ENCODE results near the gene TBC1D5. TPM values are rescaled to one million over a fixed set of nuclear protein-coding genes. Genes with fewer than 3 reads are reported as not detected.
A peak's percentile ranks its signal among the peaks of the same experiment; 100 is the strongest.

TBC1D5 gene
- total and polyA plus RNA-seq, 2 of the 4 experiments (the other 2 are of a cell fraction), result 16.4 to 57.0 TPM

- no TSS peak for BruUV-seq (replicated peaks)
- TF ChIP-seq MAFK (IDR thresholded peaks at IDR 0.05; ENCODE audit: low read depth, low read length) (peak; percentile 86), SMC3 (IDR thresholded peaks at IDR 0.05; ENCODE audit: low read depth, low read length) (no peak), NFE2L2 (IDR thresholded peaks at IDR 0.05; ENCODE audit: low read depth, low read length) (peak; percentile 40; the same call in 1 of the 2 replicates), FOS (IDR thresholded peaks at IDR 0.05; ENCODE audit: low read depth, low read length) (0 out of 2 replicates have a peak, but pooled peaks have one; percentile 42), CEBPB (IDR thresholded peaks at IDR 0.05; ENCODE audit: low read depth, low read length) (0 out of 2 replicates have a peak, but pooled peaks have one; percentile 54)
- dilution Hi-C loops (cut with HindIII; ENCODE audit: low sequenced_read_pairs, unreplicated experiment), result no loop called here
- Histone ChIP-seq H3K4me2 (ENCODE audit: low read depth, low read length) (peak overlapping the region; percentile 61; the same call in 1 of the 2 replicates), H3K4ac (ENCODE audit: low read depth, low read length) (no peak overlapping the region), H4K91ac (ENCODE audit: insufficient read depth, low read depth, low read length) (no peak overlapping the region), H4K8ac (ENCODE audit: low read depth in 2 of 2, low read length in 2 of 2) (no peak overlapping the region), H4K5ac (ENCODE audit: low read depth, low read length) (no peak overlapping the region), H2AFZ (replicated peaks; ENCODE audit: low read length, poor library complexity) (no peak overlapping the region), H3K9me3 (ENCODE audit: control insufficient read depth, insufficient read depth, low read length) (no peaks in the 10 kb centered on the region), H3K4me1 (ENCODE audit: control insufficient read depth, insufficient read depth, low read length) (peaks cover 4% of the 10 kb centered on the region), H2BK120ac (ENCODE audit: low read depth, low read length) (no peak overlapping the region), H3K14ac (replicated peaks; ENCODE audit: low read depth, low read length) (no peak overlapping the region; the same call in 1 of the 2 replicates), H3K18ac (ENCODE audit: low read depth, low read length) (no peak overlapping the region), H3K27ac (ENCODE audit: insufficient read depth, low read length) (no peak overlapping the region), H3K36me3 (ENCODE audit: control insufficient read depth, insufficient read depth, low read length) (no peaks in the 10 kb centered on the region), H3K9ac (ENCODE audit: low read depth, low read length) (no peak overlapping the region), H3K79me1 (ENCODE audit: low read depth in 1 of 2, low read length in 2 of 2) (peaks cover 1 to 7% of the 10 kb centered on the region in 2 experiments; a peak in 2 of 4 replicates), H3K56ac (ENCODE audit: extremely low read depth, insufficient read depth, low read length) (no peak overlapping the region), H4K20me1 (ENCODE audit: insufficient read depth, low read length) (no peaks in the 10 kb centered on the region), H2BK15ac (ENCODE audit: low read depth, low read length) (no peak overlapping the region), H2BK5ac (ENCODE audit: low read depth, low read length, poor library complexity, severe bottlenecking) (no peak overlapping the region), H2BK20ac (ENCODE audit: low read depth, low read length) (no peak overlapping the region), H3K27me3 (ENCODE audit: control insufficient read depth, insufficient read depth, low read length) (no peaks in the 10 kb centered on the region), H3K9me1 (ENCODE audit: insufficient read depth, low read length) (no peaks in the 10 kb centered on the region), H2AK5ac (ENCODE audit: low read depth, low read length) (no peak overlapping the region), H3K4me3 (ENCODE audit: insufficient read depth, low read depth, low read length) (no peak overlapping the region), H2AK9ac (replicated peaks; ENCODE audit: low read depth, low read length, poor library complexity) (no peak overlapping the region), H3K23ac (ENCODE audit: low read depth, low read length) (no peak overlapping the region)
- DNase-seq (peak; percentile 83), ATAC-seq (ENCODE audit: low read depth) (peak; percentile 89)
- ChIA-PET CTCF (no interaction called here), POLR2A (ENCODE audit: unreplicated experiment) (no interaction called here)
- in situ Hi-C loops (cut with MboI; ENCODE audit: low sequenced_read_pairs), result loop anchor here (25.0 kb wide), 1 partner anchor 480 kb away; no protein-coding TSS in a partner anchor
- intact Hi-C loops (cut with micrococcal nuclease), result no loop called here
- no CpG with 5 or more reads among the region's 3 CpGs for WGBS, 2 experiments (ENCODE audit: extremely low coverage in 2 of 2, insufficient read length in 1 of 2)
These were observed 109.9 kb downstream of the TBC1D5 start for GRCh38 chr3:17632401-17633100.

Measured in IMR-90 (cell line).